Omental fat pad (tissue), 4 donors: ENCODE results near the gene CAMK1D. TPM values are rescaled to one million over a fixed set of nuclear protein-coding genes. Genes with fewer than 3 reads are reported as not detected.

Experiments used
- ATAC-seq: fragments of 150-250 bp; one replicate; pipeline ENCODE4 v1.9.1; 2016; ENCODE audit warnings: mild to moderate bottlenecking, moderate library complexity; ENCODE audit not compliant: low FRiP score
- DNase-seq: peaks from one replicate; pipeline ENCODE4 v3.0.0-alpha.2; 2019; ENCODE audit warnings: low spot score
- total RNA-seq, 4 donors: library from RNA; depleted of rRNA; stranded (reverse); fragments of >200 nt; gene quantifications; one replicate each; pipeline ENCODE4 v1.1.0, GENCODE V29; 2016
- TF ChIP-seq, protein P1 (sequence below), 3 donors: fragments of 450-650 bp; IDR thresholded peaks; one replicate each; pipeline ENCODE4 v1.5.1; 2016 to 2017; ENCODE audit warnings: antibody characterized with exemption in 3 of 3, mild to moderate bottlenecking in 3 of 3, moderate library complexity in 2 of 3

CAMK1D gene
- total RNA-seq, 4 donors from 2014 or later, result 6.0 to 15.8 (median 8.8) TPM

DNA sequence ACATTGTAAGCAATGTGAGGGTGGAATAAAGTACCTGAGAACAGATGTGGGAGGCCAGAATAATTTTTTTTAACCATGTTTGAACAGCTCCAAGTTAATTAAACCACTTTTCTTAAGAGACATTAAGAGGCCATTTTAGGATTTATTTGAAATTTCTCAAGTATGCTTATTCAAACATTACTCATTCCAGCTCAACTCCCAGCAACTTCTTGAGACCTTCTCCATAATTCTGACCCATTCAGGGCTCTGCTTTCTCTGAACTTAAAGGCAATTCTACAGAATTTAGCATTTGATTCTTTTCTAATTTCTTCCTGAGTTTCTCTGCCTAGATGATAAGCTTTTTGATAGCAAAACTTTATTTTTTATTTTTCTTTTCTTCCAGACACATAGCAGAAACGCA, 314.5 kb downstream of the CAMK1D start:
- DNase-seq (no peak), ATAC-seq (no peak)
- TF ChIP-seq, protein P1, sequence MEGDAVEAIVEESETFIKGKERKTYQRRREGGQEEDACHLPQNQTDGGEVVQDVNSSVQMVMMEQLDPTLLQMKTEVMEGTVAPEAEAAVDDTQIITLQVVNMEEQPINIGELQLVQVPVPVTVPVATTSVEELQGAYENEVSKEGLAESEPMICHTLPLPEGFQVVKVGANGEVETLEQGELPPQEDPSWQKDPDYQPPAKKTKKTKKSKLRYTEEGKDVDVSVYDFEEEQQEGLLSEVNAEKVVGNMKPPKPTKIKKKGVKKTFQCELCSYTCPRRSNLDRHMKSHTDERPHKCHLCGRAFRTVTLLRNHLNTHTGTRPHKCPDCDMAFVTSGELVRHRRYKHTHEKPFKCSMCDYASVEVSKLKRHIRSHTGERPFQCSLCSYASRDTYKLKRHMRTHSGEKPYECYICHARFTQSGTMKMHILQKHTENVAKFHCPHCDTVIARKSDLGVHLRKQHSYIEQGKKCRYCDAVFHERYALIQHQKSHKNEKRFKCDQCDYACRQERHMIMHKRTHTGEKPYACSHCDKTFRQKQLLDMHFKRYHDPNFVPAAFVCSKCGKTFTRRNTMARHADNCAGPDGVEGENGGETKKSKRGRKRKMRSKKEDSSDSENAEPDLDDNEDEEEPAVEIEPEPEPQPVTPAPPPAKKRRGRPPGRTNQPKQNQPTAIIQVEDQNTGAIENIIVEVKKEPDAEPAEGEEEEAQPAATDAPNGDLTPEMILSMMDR (IDR thresholded peaks at IDR 0.05), result no peak

DNA sequence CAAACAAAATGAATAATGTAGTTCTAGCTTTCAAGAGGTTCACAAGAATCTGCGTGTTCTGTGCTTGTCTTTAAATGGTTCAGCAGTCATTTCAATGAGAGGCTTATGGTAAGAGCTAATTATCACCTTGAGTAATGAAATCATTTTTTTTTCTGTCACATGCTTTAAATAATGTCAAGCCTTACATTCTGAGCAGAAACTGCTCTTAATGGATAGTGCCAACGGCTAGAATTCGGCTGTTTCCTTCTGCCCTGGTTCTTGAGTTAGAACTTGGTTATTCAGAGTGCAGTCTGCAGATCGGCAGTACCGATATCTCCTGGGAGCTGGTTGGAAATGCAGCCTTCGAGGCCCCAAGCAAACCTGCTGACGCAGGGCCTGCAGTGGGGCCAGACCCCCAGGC, 316.2 kb downstream of the CAMK1D start:
- TF ChIP-seq, protein P1 (IDR thresholded peaks at IDR 0.05), result no peak
- ATAC-seq, result no peak

DNA sequence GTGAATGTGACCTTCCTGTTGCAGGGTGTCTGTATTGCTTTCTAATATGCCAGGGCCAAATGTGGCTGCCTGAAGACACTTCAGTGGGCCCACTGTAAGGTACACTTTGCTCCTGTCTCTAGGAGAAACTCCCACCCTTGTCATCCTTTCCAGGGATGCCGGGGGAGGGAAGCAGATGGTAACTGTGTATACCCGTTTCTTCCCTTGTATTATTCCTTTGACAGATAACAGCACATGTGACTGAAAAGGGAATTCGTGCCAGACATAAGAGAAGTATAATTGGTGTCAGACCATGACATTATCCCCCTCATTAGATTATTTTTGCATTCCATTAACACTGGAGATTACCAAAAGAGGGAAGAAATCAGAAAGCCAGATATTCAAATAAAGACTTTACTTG, 317.7 kb downstream of the CAMK1D start:
- ATAC-seq, result no peak
- DNase-seq, result no peak
- TF ChIP-seq, protein P1 (IDR thresholded peaks at IDR 0.05), result no peak

More for the DNA sequence above, 316.2 kb downstream of the CAMK1D start:
- no peak for DNase-seq

DNA sequence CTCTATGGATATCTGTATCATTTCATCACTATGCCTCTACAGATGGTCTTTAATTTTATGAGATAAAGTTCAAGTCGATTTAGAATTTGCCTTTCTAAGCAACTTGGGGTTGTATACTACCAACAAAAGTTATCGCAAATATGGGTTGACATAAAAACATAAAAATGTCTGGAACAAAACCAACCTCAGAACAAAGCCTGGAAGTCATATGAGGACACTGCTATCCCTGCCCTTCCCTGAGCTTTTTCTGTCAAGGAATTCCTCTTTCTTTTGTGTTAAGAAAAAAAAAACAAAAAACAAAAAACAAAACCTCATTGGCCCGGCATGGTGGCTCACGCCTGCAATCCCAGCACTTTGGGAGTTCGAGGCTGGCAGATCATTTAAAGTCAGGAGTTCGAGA, 319.3 kb downstream of the CAMK1D start:
- DNase-seq (no peak), ATAC-seq (no peak)
- TF ChIP-seq, protein P1 (IDR thresholded peaks at IDR 0.05), result no peak

DNA sequence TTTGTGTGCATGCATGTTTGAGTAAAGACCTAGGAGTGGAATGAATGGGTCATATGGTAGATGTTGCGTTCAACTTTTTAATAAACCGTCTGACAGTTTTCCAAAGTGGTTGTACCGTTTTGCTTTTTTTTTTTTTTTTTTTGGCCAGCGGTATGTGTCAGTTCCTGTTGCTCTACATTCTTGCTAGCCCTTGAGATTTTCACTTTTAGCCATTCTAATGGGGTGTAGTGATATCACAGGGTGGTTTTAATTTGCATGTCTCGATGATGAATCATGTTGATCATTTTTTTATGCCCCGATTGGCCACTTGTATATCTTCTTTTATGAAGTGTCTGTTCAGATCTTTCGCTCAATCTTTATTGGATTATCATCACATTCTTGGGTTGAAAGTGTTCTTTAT, 320.7 kb downstream of the CAMK1D start:
- no peak for DNase-seq
- no peak for ATAC-seq
- TF ChIP-seq, protein P1 (IDR thresholded peaks at IDR 0.05), result no peak

DNA sequence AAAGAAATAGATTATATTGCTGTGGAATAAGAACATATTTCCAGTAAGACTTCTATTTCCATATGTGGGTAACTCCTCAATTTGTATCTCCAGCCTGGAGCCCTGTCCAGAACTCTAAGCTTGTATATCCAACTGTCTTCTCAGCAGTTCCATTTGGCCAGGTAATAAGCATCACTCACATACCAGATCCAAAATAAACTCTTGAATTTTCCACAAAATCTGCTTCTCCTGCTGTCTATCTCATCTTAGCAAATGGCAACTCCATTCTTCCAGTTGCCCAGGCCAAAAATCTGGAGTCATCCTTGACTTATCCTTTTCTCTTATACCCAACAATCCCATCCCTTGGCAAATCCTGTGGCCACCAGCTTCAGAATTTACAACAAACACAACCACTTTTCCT, 325.8 kb downstream of the CAMK1D start:
- ATAC-seq (no peak), DNase-seq (no peak)
- TF ChIP-seq, protein P1 (IDR thresholded peaks at IDR 0.05), result no peak

DNA sequence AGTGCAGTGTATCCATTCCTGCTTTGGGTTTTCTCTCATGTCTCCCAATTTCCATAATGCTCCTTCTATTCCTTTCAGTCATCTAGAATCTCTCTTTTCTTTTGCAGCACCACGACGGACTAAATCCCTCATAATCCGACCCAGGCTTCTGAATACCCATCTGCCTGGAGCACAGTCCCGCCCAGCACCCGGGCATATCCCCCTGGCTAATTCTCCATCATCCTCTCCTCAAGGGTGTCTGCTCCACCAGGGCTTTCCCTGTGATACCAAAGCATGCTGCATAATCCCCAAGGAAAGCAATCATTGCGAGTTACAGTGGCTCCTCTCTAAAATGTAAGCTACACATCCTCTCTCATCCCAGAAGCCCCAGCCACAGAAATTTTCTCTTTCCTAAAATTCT, 330.3 kb downstream of the CAMK1D start:
- DNase-seq, result no peak
- ATAC-seq, result no peak
- TF ChIP-seq, protein P1 (IDR thresholded peaks at IDR 0.05), result no peak
